NCI-H524 (cell line): ENCODE results near the gene NUTM2G.
"Not testable (repeated sequence)": the region's sequence is repeated elsewhere in the genome, so short reads cannot be mapped to it uniquely, and the experiment has no call there.

Experiments used
- DNase-seq, 2 experiments: peaks; one replicate each; lab custom pipeline; 2025; lab: John Stamatoyannopoulos, UW

NUTM2G gene

GRCh38 chr9:96928543-96928942 is at the start of gene NUTM2G:
NUTM2G (plus strand) TSS chr9:96928843; CDS start chr9:96929025, 182 bp downstream.
- DNase-seq: not testable (repeated sequence)

- DNase-seq: no peak
Observed at GRCh38 chr9:96883922-96884321, 44.7 kb upstream of the NUTM2G start.

- DNase-seq: no peak
Observed at GRCh38 chr9:96884443-96884842, 44.2 kb upstream of the NUTM2G start.

DNA sequence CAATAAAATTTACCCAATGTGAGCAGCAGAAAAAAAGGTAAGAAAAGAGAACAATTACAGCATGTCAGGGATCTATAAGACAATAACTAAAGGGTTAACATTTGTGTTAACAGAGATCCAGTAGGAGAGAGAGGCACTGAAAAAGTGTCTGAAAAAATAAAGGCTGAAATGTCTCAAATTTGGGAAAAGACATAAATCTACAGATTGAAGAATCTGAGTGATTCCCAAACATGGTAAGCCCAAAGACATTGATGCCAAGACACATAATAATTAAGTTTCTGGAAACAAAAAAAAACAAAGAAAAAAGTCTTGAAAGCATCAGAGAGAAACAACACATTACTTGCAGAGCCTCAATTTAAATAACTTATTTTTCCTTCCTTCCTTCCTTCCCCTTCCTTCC is 43.2 kb upstream of the NUTM2G start:
- no peak for DNase-seq

GRCh38 chr9:96888591-96888990 is 40.1 kb upstream of the NUTM2G start:
- no peak for DNase-seq

GRCh38 chr9:96892131-96892530 is 36.5 kb upstream of the NUTM2G start:
- no peak for DNase-seq

DNA sequence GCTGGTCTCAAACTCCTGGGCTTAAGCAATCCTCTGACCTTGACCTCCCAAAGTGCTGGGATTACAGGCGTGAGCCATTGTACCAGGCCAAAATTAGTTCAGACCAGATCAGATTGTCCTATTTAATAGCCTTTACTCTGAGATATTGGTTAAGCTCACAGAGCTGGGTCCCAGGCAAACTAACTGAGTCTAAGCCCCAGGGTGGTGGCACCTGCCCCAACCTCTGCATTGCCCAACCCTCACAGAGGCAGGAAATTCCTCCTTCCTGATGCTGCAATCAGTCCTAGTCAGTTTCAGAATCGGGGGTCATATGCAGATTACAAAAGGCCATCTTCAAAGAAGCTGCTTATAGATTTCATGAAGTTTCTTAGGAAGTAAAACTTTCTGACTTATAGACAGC is 28.6 kb upstream of the NUTM2G start:
- DNase-seq: not testable (repeated sequence)

GRCh38 chr9:96904947-96905722 is 23.5 kb upstream of the NUTM2G start:
- DNase-seq: not testable (repeated sequence)

- DNase-seq: not testable (repeated sequence)
Observed at GRCh38 chr9:96908479-96908878, 20.2 kb upstream of the NUTM2G start.

GRCh38 chr9:96915539-96915938 is 13.1 kb upstream of the NUTM2G start:
- not testable (repeated sequence) for DNase-seq

GRCh38 chr9:96916531-96916930 is 12.1 kb upstream of the NUTM2G start:
- not testable (repeated sequence) for DNase-seq

GRCh38 chr9:96918550-96918949 is 10.1 kb upstream of the NUTM2G start:
- not testable (repeated sequence) for DNase-seq

DNA sequence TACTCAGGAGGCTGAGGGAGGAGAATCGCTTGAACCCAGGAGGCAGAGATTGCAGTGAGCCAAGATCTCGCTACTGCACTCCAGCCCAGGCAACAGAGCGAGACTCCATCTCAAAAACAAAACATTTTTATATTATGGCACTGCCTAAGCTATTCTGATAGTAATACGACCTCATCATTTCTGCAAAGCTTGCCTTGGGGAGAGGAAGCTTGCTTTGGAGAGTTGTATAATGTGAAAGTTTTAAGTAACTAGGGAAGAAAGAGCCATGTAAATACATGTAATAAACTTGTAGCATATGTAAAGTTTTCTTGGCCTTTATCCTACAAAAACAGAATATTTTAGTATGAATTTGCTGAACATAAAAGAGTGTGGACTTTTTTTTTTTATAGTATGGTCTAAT is 7.8 kb upstream of the NUTM2G start:
- DNase-seq: not testable (repeated sequence)

- DNase-seq: not testable (repeated sequence)
Observed at GRCh38 chr9:96925587-96925986, 3.1 kb upstream of the NUTM2G start.

DNA sequence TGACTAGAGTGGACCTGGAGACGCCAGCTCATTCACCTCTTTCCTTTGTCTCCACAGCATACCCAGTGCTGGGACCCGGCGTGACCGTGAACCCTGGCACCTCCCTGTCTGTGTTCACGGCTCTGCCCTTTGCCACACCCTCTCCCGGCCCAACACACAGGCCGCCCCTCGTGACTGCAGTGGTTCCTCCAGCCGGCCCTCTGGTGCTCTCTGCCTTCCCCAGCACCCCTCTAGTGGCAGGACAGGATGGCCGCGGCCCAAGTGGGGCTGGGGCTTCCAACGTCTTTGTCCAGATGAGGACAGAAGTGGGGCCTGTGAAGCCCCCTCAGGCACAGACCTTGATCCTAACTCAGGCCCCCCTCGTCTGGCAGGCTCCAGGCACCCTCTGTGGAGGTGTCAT is 3.0 kb downstream of the NUTM2G start:
- not testable (repeated sequence) for DNase-seq

- DNase-seq: not testable (repeated sequence)
Observed at GRCh38 chr9:96934097-96934496, 5.5 kb downstream of the NUTM2G start.

DNA sequence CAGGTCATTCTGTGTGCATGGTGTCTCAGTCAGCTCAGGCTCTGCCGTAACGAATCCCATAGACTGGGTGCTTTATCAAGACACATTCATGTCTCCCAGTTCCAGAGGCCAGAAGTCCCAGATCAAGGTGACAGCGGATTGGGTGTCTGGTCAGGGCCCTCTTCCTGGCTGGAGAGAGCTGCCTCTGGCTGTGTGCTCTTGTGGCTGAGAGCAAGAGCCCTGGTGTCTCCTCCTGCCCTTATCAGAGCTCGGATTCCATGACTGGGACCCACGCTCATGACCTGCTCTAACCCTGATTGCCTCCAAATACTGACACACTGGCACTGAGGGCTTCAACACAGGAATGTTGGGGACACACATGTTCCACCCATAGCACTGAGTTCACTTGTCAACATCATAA is 6.1 kb downstream of the NUTM2G start:
- DNase-seq: not testable (repeated sequence)

GRCh38 chr9:96935401-96935800 is 6.8 kb downstream of the NUTM2G start:
- DNase-seq: not testable (repeated sequence)

DNA sequence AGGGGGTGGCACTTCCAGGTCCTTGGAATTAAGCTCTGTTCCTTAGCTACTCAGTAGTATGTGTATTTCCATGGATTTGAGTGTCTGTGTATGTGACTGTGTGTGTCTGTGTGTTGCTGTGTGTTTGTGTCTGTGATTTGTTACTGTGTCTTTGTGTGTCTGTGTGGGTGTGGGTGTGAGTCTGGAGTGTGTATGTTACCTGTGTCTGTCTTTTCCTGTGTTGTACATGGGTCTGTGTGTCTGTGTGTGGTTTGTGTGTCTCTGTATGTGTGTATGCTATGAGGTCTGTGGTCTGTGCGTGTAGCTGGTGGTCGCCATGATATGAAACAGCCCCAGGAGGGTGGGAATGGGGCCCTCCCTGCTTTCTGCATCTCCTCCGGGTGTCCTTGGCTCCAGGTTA is 8.8 kb downstream of the NUTM2G start:
- DNase-seq: not testable (repeated sequence)

DNA sequence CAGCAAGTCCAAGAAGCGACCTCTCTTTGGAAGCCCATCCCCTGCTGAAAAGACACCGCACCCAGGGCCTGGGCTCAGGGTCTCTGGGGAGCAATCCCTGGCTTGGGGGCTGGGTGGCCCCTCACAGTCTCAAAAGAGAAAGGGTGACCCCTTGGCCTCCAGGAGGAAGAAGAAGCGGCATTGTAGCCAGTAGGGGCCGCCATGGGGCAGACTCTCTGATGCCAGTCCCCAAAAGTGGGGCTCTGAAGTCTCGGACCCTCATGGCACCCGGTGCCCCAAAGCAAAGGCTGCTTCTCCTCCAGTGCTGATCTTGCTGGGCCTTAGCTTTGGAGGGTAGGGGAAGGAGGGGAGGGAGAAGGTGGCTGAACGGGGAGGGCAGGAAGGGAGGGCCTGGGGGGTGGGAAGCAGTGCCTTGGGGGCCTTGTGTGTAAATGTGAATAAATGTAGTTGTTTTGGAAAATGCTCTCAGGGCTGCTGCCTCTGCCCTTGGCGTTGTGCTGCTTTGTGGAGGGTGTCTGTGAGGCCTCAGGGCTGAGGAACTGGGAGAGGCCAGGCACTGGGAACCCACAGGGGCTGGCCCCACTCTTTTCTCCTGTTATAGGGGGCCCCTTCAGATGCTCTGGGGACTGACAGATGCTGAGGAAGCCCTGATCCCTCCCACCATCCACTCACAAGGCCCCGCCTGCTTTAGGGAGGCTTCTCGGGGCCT is 10.5 kb downstream of the NUTM2G start:
- DNase-seq: not testable (repeated sequence)

GRCh38 chr9:96940982-96941381 is 12.3 kb downstream of the NUTM2G start:
- not testable (repeated sequence) for DNase-seq

GRCh38 chr9:96941628-96942027 is 13.0 kb downstream of the NUTM2G start:
- not testable (repeated sequence) for DNase-seq

GRCh38 chr9:96942181-96942580 is 13.5 kb downstream of the NUTM2G start:
- not testable (repeated sequence) for DNase-seq
